PFSK-1 (cell line): ENCODE results near the gene UBA5.
A peak's percentile ranks its signal among the peaks of the same experiment; 100 is the strongest.

Experiments
- FOXP2 ChIP-seq: optimal IDR thresholded peaks from 2 replicates; pipeline ENCODE3; 2011; ENCODE audit warnings: borderline replicate concordance, control low read depth, inconsistent platforms; ENCODE audit not compliant: insufficient read depth; ENCODE audit errors: extremely low read length, extremely low read depth
- POLR2AphosphoS5 ChIP-seq: IDR thresholded peaks from 2 replicates; pipeline ENCODE4 v1.6.1; 2012; ENCODE audit warnings: low read depth, mild to moderate bottlenecking, control low read depth, low read length, moderate library complexity
- SIN3A ChIP-seq: IDR thresholded peaks from 2 replicates; pipeline ENCODE4 v1.6.1; 2012; ENCODE audit warnings: mild to moderate bottlenecking, low read length, moderate library complexity, borderline replicate concordance; ENCODE audit not compliant: insufficient read depth
- TAF1 ChIP-seq: IDR thresholded peaks from 2 replicates; pipeline ENCODE4 v1.6.1; 2012; ENCODE audit warnings: low read length, control low read depth, borderline replicate concordance; ENCODE audit not compliant: insufficient read depth
- TF ChIP-seq, protein P1 (sequence below), 2 experiments: IDR thresholded peaks; 2 replicates each; pipeline versions ENCODE4 v1.6.1 to v1.8.0; 2011 to 2012; ENCODE audit warnings: low read depth in 2 of 2, low read length in 2 of 2, control low read depth in 1 of 2, inconsistent platforms in 1 of 2, mild to moderate bottlenecking in 1 of 2, moderate library complexity in 1 of 2; ENCODE audit not compliant: insufficient read depth in 1 of 2

Gene UBA5

GRCh38 chr3:132722165-132723023, 62.3 kb downstream of the UBA5 start, which contains the start of gene NPHP3:
NPHP3 (minus strand) TSS chr3:132722409; CDS start chr3:132722355, 54 bp downstream.
- TF ChIP-seq SIN3A = no peak
- peak; percentile 68; the same call in 1 of the 2 replicates for TF ChIP-seq POLR2AphosphoS5
- TF ChIP-seq FOXP2 = peak; percentile 10

GRCh38 chr3:132723024-132723950, 63.2 kb downstream of the UBA5 start:
- TF ChIP-seq FOXP2 (no peak), SIN3A (no peak), POLR2AphosphoS5 (peak; percentile 71; the same call in 1 of the 2 replicates), TAF1 (0 out of 2 replicates have a peak, but pooled peaks have one; percentile 48)
- TF ChIP-seq, protein P1, sequence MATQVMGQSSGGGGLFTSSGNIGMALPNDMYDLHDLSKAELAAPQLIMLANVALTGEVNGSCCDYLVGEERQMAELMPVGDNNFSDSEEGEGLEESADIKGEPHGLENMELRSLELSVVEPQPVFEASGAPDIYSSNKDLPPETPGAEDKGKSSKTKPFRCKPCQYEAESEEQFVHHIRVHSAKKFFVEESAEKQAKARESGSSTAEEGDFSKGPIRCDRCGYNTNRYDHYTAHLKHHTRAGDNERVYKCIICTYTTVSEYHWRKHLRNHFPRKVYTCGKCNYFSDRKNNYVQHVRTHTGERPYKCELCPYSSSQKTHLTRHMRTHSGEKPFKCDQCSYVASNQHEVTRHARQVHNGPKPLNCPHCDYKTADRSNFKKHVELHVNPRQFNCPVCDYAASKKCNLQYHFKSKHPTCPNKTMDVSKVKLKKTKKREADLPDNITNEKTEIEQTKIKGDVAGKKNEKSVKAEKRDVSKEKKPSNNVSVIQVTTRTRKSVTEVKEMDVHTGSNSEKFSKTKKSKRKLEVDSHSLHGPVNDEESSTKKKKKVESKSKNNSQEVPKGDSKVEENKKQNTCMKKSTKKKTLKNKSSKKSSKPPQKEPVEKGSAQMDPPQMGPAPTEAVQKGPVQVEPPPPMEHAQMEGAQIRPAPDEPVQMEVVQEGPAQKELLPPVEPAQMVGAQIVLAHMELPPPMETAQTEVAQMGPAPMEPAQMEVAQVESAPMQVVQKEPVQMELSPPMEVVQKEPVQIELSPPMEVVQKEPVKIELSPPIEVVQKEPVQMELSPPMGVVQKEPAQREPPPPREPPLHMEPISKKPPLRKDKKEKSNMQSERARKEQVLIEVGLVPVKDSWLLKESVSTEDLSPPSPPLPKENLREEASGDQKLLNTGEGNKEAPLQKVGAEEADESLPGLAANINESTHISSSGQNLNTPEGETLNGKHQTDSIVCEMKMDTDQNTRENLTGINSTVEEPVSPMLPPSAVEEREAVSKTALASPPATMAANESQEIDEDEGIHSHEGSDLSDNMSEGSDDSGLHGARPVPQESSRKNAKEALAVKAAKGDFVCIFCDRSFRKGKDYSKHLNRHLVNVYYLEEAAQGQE (IDR thresholded peaks at IDR 0.05; ENCODE audit: insufficient read depth in 1 of 2, low read depth in 2 of 2, low read length in 2 of 2) = no peak

DNA sequence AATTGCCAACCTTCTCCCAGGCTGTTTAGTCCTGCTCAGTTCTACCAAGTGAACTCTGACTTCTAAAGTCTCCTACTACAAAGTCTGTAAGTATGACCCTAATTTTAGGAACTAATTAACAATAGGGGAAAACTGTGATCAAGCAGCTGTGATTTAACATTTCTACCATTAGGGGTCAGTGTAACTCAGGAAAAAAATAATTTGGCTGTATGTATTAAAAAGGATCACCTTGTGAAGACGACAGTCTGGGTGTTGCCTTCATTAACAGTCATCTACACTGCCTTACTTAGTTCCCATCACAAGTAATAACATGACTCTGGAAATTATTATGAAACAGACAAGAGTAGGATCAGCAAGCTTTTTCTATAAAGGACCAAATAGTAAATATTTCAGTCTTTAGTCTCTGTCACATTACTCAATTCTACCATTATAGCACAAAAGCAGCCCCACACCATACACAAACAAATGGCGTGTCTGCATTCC, 66.3 kb downstream of the UBA5 start:
- TF ChIP-seq POLR2AphosphoS5 = no peak
- TF ChIP-seq TAF1 = no peak
- no peak for TF ChIP-seq SIN3A
- TF ChIP-seq, protein P1 (IDR thresholded peaks at IDR 0.05; ENCODE audit: insufficient read depth in 1 of 2, low read depth in 2 of 2, low read length in 2 of 2) = no peak
- TF ChIP-seq FOXP2 = no peak
